ENCODE results near the gene MIA.

GRCh38 chr19:40777937-40778705 lies 2.8 kb downstream of the MIA start, which contains the start of gene RAB4B:
- no peak for TF ChIP-seq CTCF (IDR thresholded peaks at IDR 0.05; ENCODE audit: insufficient read depth, low read length, poor library complexity, severe bottlenecking)
- TF ChIP-seq EZH2phosphoT487 (conservative IDR thresholded peaks at IDR 0.05; ENCODE audit: low read length) = no peak
